Endothelial cell of umbilical vein (primary cell): ENCODE measurements around the gene ALDH7A1. TPM values are rescaled to one million over a fixed set of nuclear protein-coding genes. Genes with fewer than 3 reads are reported as not detected.

ENCODE experiments used
- BruUV-seq: library from RNA; stranded (reverse); fragments of 400-500 nt; replicated peaks from 2 replicates; lab custom pipeline; 2021; lab: Mats Ljungman, UMichigan
- CTCF ChIA-PET: fragments of 300-600, 350-600 bp; sonication (Branson Sonifier 250); formaldehyde crosslinking; loops from one replicate; lab custom pipeline; 2021; ENCODE audit warnings: antibody characterized with exemption, inconsistent platforms; lab: Charles Lee
- POLR2A ChIA-PET: fragments of 300-600, 350-600 bp; sonication (Branson Sonifier 250); formaldehyde crosslinking; loops from one replicate; lab custom pipeline; 2021; ENCODE audit warnings: antibody characterized with exemption, inconsistent platforms; lab: Charles Lee
- DNase-seq: peaks from one replicate; pipeline ENCODE4 v3.0.0-alpha.2; 2011; ENCODE audit warnings: low read depth, low spot score
- FAIRE-seq: peaks from 2 replicates; lab custom pipeline; 2011; peaks lifted over from hg19 to GRCh38; lab: Jason Lieb, UNC
- H2AFZ ChIP-seq: 2 replicates; pipeline ENCODE4 v1.6.0; 2012; ENCODE audit warnings: low read depth, low read length, control low read depth, inconsistent platforms
- H3K27ac ChIP-seq: 2 replicates; pipeline ENCODE4 v1.5.1; 2011; ENCODE audit warnings: low read depth, mild to moderate bottlenecking, control low read depth, low read length, moderate library complexity; ENCODE audit not compliant: insufficient read depth
- H3K27me3 ChIP-seq, 2 experiments: 2 replicates each; pipeline versions ENCODE4 v1.6.0 to v1.6.1; 2011; ENCODE audit warnings: low read length in 2 of 2, mixed read lengths in 1 of 2; ENCODE audit not compliant: control insufficient read depth in 2 of 2, insufficient read depth in 2 of 2
- H3K36me3 ChIP-seq, 2 experiments: 2 replicates in 1 of 2; 3 replicates in 1 of 2; pipeline ENCODE4 v1.5.1; 2011; ENCODE audit warnings: low read length in 2 of 2, mild to moderate bottlenecking in 1 of 2, moderate library complexity in 1 of 2; ENCODE audit not compliant: control insufficient read depth in 2 of 2, insufficient read depth in 2 of 2; ENCODE audit errors: extremely low read depth in 1 of 2
- H3K4me1 ChIP-seq: 3 replicates; pipeline ENCODE4 v1.5.1; 2011; ENCODE audit warnings: mild to moderate bottlenecking, low read length; ENCODE audit not compliant: control insufficient read depth, insufficient read depth; ENCODE audit errors: extremely low read depth
- H3K4me2 ChIP-seq: 2 replicates; pipeline ENCODE4 v1.6.1; 2011; ENCODE audit warnings: low read length, control low read depth, mixed read lengths; ENCODE audit not compliant: insufficient read depth
- H3K4me3 ChIP-seq, 3 experiments: fragments of 200-600 bp in 1 of 3; sonication (generic), shearing (Covaris generic) in 1 of 3; replicated peaks in 1 of 3; 2 replicates each; pipeline ENCODE4 v1.5.1; 2011 to 2016; ENCODE audit warnings: control low read depth in 3 of 3, low read length in 3 of 3, mild to moderate bottlenecking in 2 of 3, inconsistent platforms in 1 of 3, low read depth in 1 of 3, moderate library complexity in 1 of 3; ENCODE audit not compliant: insufficient read depth in 1 of 3
- H3K79me2 ChIP-seq: 2 replicates; pipeline ENCODE4 v1.6.0; 2012; ENCODE audit warnings: low read length, inconsistent platforms; ENCODE audit not compliant: control insufficient read depth, insufficient read depth
- H3K9ac ChIP-seq: replicated peaks from 2 replicates; pipeline ENCODE3; 2011; ENCODE audit warnings: low read length, control low read depth; ENCODE audit not compliant: insufficient read depth; ENCODE audit errors: extremely low read depth
- H3K9me1 ChIP-seq: replicated peaks from 3 replicates; pipeline ENCODE4 v1.6.0; 2011; ENCODE audit warnings: mild to moderate bottlenecking, low read length; ENCODE audit not compliant: control insufficient read depth, insufficient read depth; ENCODE audit errors: extremely low read depth
- H3K9me3 ChIP-seq: replicated peaks from 2 replicates; pipeline ENCODE4 v1.5.1; 2012; ENCODE audit warnings: low read length, inconsistent platforms; ENCODE audit not compliant: control insufficient read depth, insufficient read depth
- H4K20me1 ChIP-seq: replicated peaks from 2 replicates; pipeline ENCODE3; 2011; ENCODE audit warnings: mild to moderate bottlenecking, low read length; ENCODE audit not compliant: control insufficient read depth, insufficient read depth; ENCODE audit errors: extremely low read depth
- CTCF ChIP-seq, 2 donors: IDR thresholded peaks; 1 replicate in 1 of 2; 2 replicates in 1 of 2; pipeline ENCODE4 v1.5.1; 2011; ENCODE audit warnings: low read length in 2 of 2, mild to moderate bottlenecking in 2 of 2, moderate library complexity in 2 of 2, control low read depth in 1 of 2, inconsistent platforms in 1 of 2, low read depth in 1 of 2; ENCODE audit not compliant: insufficient read depth in 1 of 2; ENCODE audit errors: extremely low read depth in 1 of 2
- EZH2 ChIP-seq: IDR thresholded peaks from 2 replicates; pipeline ENCODE4 v1.6.1; 2012; ENCODE audit warnings: borderline replicate concordance, low read depth, mild to moderate bottlenecking, moderate library complexity, low read length, inconsistent platforms; ENCODE audit not compliant: severe bottlenecking
- FOS ChIP-seq: IDR thresholded peaks from 2 replicates; pipeline ENCODE4 v1.6.1; 2011; ENCODE audit warnings: mild to moderate bottlenecking, low read length, moderate library complexity, borderline replicate concordance; ENCODE audit not compliant: insufficient read depth
- GATA2 ChIP-seq: IDR thresholded peaks from 2 replicates; pipeline ENCODE4 v1.7.0; 2011; ENCODE audit warnings: low read depth, mild to moderate bottlenecking, moderate library complexity, mixed read lengths, low read length; ENCODE audit not compliant: insufficient read length, insufficient read depth
- JUN ChIP-seq: IDR thresholded peaks from 2 replicates; pipeline ENCODE4 v1.6.1; 2011; ENCODE audit warnings: borderline replicate concordance, low read depth; ENCODE audit not compliant: insufficient read length, insufficient read depth
- MAX ChIP-seq: IDR thresholded peaks from 2 replicates; pipeline ENCODE4 v1.6.1; 2011; ENCODE audit not compliant: insufficient read depth, insufficient read length
- MYC ChIP-seq: IDR thresholded peaks from one replicate; pipeline ENCODE4 v1.6.1; 2011; ENCODE audit warnings: mild to moderate bottlenecking, low read depth, low read length
- POLR2A ChIP-seq: IDR thresholded peaks from 2 replicates; pipeline ENCODE4 v1.6.1; 2012; ENCODE audit warnings: low read depth, mild to moderate bottlenecking, control low read depth, low read length
- POLR2AphosphoS5 ChIP-seq: IDR thresholded peaks from 2 replicates; pipeline ENCODE4 v1.6.1; 2012; ENCODE audit warnings: low read depth, mild to moderate bottlenecking, control low read depth, low read length, moderate library complexity; ENCODE audit not compliant: insufficient read depth
- dilution Hi-C: fragments of 300-500 bp; cut with MboI; formaldehyde crosslinking; loops from one replicate; pipeline ENCODE4 v1.15.0; 2019; ENCODE audit warnings: low sequenced_read_pairs; ENCODE audit not compliant: extremely low pct_ligation_motif_present
- intact Hi-C: fragments of 100-400 bp; cut with micrococcal nuclease; formaldehyde crosslinking; loops from one replicate; pipeline ENCODE4 v1.10.0; 2022
- polyA plus RNA-seq, 4 experiments: library from polyadenylated mRNA; depleted of rRNA in 3 of 4; stranded (reverse) in 3 of 4; unstranded in 1 of 4; fragments of >200 nt; gene quantifications; 2 replicates each; pipeline versions ENCODE4 v1.2.1 to v1.2.3, GENCODE V29; 2011 to 2012; ENCODE audit warnings: missing spikeins in 1 of 4
- total RNA-seq: library from RNA; stranded (reverse); gene quantifications from 2 replicates; pipeline ENCODE4 v1.2.3, GENCODE V29; 2021

The ALDH7A1 gene
- total and polyA plus RNA-seq, 2 donors (not counting 3 experiments of a cell fraction or from before 2014, with no cell fraction given): 43.6 to 103 TPM

DNA sequence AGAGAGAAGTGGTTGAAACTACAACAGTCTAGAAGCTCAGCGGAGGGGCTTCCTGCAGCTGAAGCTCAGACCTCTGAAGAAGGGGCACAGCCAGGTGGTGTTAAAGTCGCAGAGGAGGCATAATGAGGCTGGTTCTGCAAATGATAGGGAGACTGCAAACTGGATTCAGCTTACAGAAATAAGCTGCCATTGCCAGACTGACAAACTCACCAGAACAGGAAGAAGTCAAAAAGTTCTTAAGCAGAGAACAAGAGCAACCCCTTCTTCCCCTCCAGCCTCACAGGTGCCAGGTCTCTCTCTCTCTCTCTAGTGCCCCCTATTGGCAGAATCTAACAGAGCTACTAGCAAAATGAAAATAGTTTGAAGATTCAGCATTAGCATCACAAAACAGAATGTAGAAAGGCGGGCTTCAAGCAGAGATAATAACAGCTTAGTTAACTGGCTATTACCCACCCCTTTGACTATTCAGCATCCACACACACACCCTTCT lies 95.1 kb downstream of the ALDH7A1 start:
- no peaks in the 10 kb centered on the region for H3K9me3 ChIP-seq
- no peaks in the 10 kb centered on the region for H3K9me1 ChIP-seq
- peaks cover 15 to 22% of the 10 kb centered on the region in 2 experiments for H3K27me3 ChIP-seq
- H3K79me2 ChIP-seq: no peaks in the 10 kb centered on the region
- DNase-seq: peak; percentile 32
- H3K9ac ChIP-seq: no peak overlapping the region
- peaks cover 4% of the 10 kb centered on the region for H3K4me1 ChIP-seq
- H4K20me1 ChIP-seq: no peaks in the 10 kb centered on the region
- H3K36me3 ChIP-seq: no peaks in the 10 kb centered on the region
- POLR2A ChIA-PET: no interaction called here
- TF ChIP-seq CTCF (IDR thresholded peaks at IDR 0.05; ENCODE audit: extremely low read depth in 1 of 2, insufficient read depth in 1 of 2, low read depth in 1 of 2, low read length in 2 of 2) (peak; percentile 41 to 57), POLR2AphosphoS5 (no peak)
- intact Hi-C loops: loop anchor here (2.0 kb wide), 1 partner anchor 145 kb away; no protein-coding TSS in a partner anchor
- CTCF ChIA-PET: interaction anchor here (0.6 to 3.4 kb wide), 22 partner anchors 9 to 161 kb away, joined by 3 to 24 read pairs (median 6); partner anchors contain the start of gene GRAMD2B
- H3K27ac ChIP-seq: no peak overlapping the region
- no peak overlapping the region for H2AFZ ChIP-seq
- H3K4me2 ChIP-seq: no peak overlapping the region
- BruUV-seq: no TSS peak
- H3K4me3 ChIP-seq: no peak overlapping the region
- dilution Hi-C loops: no loop called here
- peak; percentile 48 for FAIRE-seq

DNA sequence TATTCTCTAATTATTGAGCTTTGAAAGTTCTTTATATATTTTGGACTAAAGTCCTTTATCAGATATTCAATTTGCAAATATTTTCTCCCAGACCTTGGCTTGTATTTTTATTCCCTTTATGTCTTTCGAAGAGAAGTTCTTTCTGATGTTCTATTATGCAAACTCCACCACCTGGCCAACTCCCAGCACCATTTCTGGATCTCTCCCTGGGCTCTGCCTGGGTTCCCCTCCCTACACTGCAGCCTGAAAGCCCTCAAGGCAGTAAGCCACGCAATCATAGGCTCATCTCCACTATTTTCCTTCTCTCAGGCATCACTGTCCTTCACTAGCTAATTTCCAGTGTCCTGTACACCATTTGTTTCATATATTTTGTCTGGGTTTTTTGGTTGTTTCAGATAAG lies 95.7 kb downstream of the ALDH7A1 start:
- Histone ChIP-seq H3K9me3 (no peaks in the 10 kb centered on the region), H3K27me3 (peaks cover 15 to 22% of the 10 kb centered on the region in 2 experiments), H2AFZ (no peak overlapping the region), H3K4me2 (no peak overlapping the region), H3K79me2 (no peaks in the 10 kb centered on the region), H3K27ac (no peak overlapping the region), H3K9ac (no peak overlapping the region), H4K20me1 (no peaks in the 10 kb centered on the region), H3K4me1 (peaks cover 4% of the 10 kb centered on the region), H3K9me1 (no peaks in the 10 kb centered on the region), H3K4me3 (no peak overlapping the region), H3K36me3 (no peaks in the 10 kb centered on the region)
- TF ChIP-seq MYC: no peak
- TF ChIP-seq POLR2A: no peak
- no peak for TF ChIP-seq POLR2AphosphoS5
- TF ChIP-seq CTCF (IDR thresholded peaks at IDR 0.05; ENCODE audit: extremely low read depth in 1 of 2, insufficient read depth in 1 of 2, low read depth in 1 of 2, low read length in 2 of 2): no peak
- no peak for TF ChIP-seq FOS
- no peak for TF ChIP-seq GATA2
- TF ChIP-seq EZH2: no peak
- no peak for TF ChIP-seq MAX
- TF ChIP-seq JUN: no peak
- no peak for FAIRE-seq
- intact Hi-C loops (no loop called here), dilution Hi-C loops (no loop called here)
- BruUV-seq: no TSS peak
- CTCF ChIA-PET: interaction anchor here (0.6 to 3.4 kb wide), 13 partner anchors 9 to 160 kb away, joined by 3 to 24 read pairs (median 9); partner anchors contain the start of gene GRAMD2B
- no peak for DNase-seq
- POLR2A ChIA-PET: no interaction called here
